ENCODE measurements around the gene LAMA5. TPM values are rescaled to one million over a fixed set of nuclear protein-coding genes. Genes with fewer than 3 reads are reported as not detected.
A peak's percentile ranks its signal among the peaks of the same experiment; 100 is the strongest.

LAMA5 gene
- total RNA-seq, 1 donor from 2014 or later: 12.1 TPM

DNA sequence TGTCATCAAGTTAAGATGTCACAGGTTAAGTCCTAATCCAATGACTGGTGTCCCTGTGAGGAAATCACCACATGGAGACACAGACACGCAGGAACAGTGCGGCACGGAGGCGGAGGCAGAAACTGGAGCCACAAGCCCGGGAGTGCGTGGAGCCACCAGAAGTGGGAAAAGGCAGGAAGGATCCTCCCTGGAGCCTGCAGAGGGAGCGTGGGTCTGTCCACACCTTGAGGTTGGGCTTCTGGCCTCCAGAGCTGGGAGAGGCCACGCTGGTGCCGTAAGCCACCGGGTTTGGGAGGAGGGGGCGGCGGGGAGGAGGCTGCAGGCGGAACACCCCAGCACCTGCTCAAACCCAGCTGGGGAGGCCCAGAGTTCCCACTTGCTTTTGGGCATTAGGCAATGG is 36.2 kb upstream of the LAMA5 start:
- Histone ChIP-seq H3K4me2 (no peak overlapping the region), H3K27ac (no peak overlapping the region), H3K36me3 (no peaks in the 10 kb centered on the region), H3K79me2 (ENCODE audit: low read depth) (no peaks in the 10 kb centered on the region), H3K4me1 (peaks cover 7% of the 10 kb centered on the region), H3K9ac (no peak overlapping the region), H3K9me3 (ENCODE audit: low read depth) (no peaks in the 10 kb centered on the region), H3K27me3 (peaks cover 10% of the 10 kb centered on the region), H2AFZ (replicated peaks) (no peak overlapping the region), H3F3A (ENCODE audit: low read depth) (peaks cover 3% of the 10 kb centered on the region), H3K4me3 (no peak overlapping the region), H4K20me1 (ENCODE audit: low read depth) (peaks cover 26% of the 10 kb centered on the region)
- Mint-ChIP-seq H3K4me3 (peak overlapping the region; percentile 5), H3K9me3 (no peaks in the 10 kb centered on the region), H3K27me3 (ENCODE audit: insufficient read depth, low read depth) (peaks cover 3% of the 10 kb centered on the region), H3K4me1 (peaks cover 15% of the 10 kb centered on the region), H3K27ac (no peak overlapping the region), H3K36me3 (peaks cover 7% of the 10 kb centered on the region)
- TF ChIP-seq, protein P1, sequence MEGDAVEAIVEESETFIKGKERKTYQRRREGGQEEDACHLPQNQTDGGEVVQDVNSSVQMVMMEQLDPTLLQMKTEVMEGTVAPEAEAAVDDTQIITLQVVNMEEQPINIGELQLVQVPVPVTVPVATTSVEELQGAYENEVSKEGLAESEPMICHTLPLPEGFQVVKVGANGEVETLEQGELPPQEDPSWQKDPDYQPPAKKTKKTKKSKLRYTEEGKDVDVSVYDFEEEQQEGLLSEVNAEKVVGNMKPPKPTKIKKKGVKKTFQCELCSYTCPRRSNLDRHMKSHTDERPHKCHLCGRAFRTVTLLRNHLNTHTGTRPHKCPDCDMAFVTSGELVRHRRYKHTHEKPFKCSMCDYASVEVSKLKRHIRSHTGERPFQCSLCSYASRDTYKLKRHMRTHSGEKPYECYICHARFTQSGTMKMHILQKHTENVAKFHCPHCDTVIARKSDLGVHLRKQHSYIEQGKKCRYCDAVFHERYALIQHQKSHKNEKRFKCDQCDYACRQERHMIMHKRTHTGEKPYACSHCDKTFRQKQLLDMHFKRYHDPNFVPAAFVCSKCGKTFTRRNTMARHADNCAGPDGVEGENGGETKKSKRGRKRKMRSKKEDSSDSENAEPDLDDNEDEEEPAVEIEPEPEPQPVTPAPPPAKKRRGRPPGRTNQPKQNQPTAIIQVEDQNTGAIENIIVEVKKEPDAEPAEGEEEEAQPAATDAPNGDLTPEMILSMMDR (IDR thresholded peaks at IDR 0.05): no peak
- TF ChIP-seq EZH2 (IDR thresholded peaks at IDR 0.05) (no peak), EZH2phosphoT487 (IDR thresholded peaks at IDR 0.05) (no peak)
- no peak for DNase-seq (ENCODE audit: low spot score)

DNA sequence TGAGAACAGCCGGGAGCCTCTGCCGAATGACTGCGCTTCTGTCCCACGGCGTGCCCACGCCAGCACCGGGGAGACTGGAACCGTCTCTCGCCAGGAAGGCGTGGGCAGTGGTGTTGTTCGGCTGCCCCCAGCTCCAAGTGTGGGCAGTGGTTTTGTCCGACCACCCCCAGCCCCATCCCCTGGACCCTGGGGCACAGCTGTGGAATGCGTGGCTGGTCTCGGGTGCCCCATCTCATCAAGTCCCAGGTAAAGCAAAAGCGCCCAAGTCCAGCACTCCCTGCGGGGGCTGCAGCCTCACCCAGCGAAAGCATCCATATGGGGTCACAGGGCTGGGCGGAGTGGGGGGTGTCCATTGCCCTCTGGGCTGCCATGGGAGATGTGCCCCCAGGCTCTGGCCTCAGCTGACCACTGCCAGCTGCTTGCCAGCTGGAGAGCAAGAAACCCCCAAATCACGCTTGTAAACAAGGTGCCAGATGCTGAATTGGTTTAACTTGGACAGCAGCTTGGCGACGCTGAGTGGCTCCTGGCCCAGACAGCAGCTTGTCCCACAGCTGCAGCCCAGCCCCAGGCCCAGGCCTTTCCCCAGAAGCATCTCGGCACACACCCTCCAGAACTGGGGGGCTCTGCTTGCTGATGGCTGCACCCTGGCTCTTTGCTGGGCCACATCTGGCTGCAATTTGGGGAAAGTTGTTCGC is 35.5 kb upstream of the LAMA5 start:
- Mint-ChIP-seq H3K36me3 (peaks cover 13% of the 10 kb centered on the region), H3K27me3 (ENCODE audit: insufficient read depth, low read depth) (no peaks in the 10 kb centered on the region), H3K27ac (no peak overlapping the region), H3K4me3 (no peak overlapping the region), H3K4me1 (peaks cover 12% of the 10 kb centered on the region), H3K9me3 (no peaks in the 10 kb centered on the region)
- no peaks in the 10 kb centered on the region for H3K36me3 ChIP-seq
- no peaks in the 10 kb centered on the region for H3K9me3 ChIP-seq (ENCODE audit: low read depth)
- H3K4me2 ChIP-seq: no peak overlapping the region
- peaks cover 3% of the 10 kb centered on the region for H3F3A ChIP-seq (ENCODE audit: low read depth)
- H3K79me2 ChIP-seq (ENCODE audit: low read depth): no peaks in the 10 kb centered on the region
- no peak overlapping the region for H3K9ac ChIP-seq
- H3K4me1 ChIP-seq: peaks cover 6% of the 10 kb centered on the region
- peaks cover 26% of the 10 kb centered on the region for H4K20me1 ChIP-seq (ENCODE audit: low read depth)
- peaks cover 2% of the 10 kb centered on the region for H3K27me3 ChIP-seq
- H2AFZ ChIP-seq (replicated peaks): no peak overlapping the region
- no peak for DNase-seq (ENCODE audit: low spot score)
- H3K27ac ChIP-seq: no peak overlapping the region
- TF ChIP-seq EZH2 (IDR thresholded peaks at IDR 0.05): no peak
- TF ChIP-seq, protein P1 (IDR thresholded peaks at IDR 0.05): no peak
- TF ChIP-seq EZH2phosphoT487 (IDR thresholded peaks at IDR 0.05): no peak
- no peak overlapping the region for H3K4me3 ChIP-seq

DNA sequence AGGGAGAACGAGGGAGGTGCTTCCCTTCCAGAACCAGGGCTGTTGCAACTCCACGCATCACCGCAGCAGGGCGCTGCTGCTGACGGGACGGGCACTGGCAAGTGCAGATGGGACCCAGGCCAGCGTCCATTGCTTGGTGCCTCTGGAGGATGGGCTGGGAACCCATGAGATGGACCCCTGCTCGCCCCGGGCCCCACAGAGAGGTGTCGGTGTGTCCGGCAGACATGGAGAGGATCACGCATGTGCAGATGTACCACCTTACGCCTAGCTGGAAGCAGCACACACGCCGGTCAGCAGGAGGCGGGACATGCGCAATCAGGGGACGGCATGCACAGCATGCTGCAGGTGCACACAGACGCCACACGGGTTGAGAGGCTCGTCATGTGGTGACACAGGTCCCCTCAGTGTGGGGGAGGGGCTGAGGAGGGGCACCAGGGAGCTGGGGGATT is 34.2 kb upstream of the LAMA5 start:
- Mint-ChIP-seq H3K27ac (no peak overlapping the region), H3K27me3 (ENCODE audit: insufficient read depth, low read depth) (no peaks in the 10 kb centered on the region), H3K4me3 (no peak overlapping the region), H3K9me3 (no peaks in the 10 kb centered on the region), H3K4me1 (peaks cover 12% of the 10 kb centered on the region), H3K36me3 (peaks cover 18% of the 10 kb centered on the region)
- Histone ChIP-seq H3K9ac (no peak overlapping the region), H3K27me3 (no peaks in the 10 kb centered on the region), H3K4me1 (peaks cover 2% of the 10 kb centered on the region), H3K27ac (no peak overlapping the region), H3K36me3 (no peaks in the 10 kb centered on the region), H4K20me1 (ENCODE audit: low read depth) (peaks cover 23% of the 10 kb centered on the region), H3F3A (ENCODE audit: low read depth) (peaks cover 3% of the 10 kb centered on the region), H3K4me3 (no peak overlapping the region), H3K4me2 (no peak overlapping the region), H2AFZ (replicated peaks) (no peak overlapping the region), H3K79me2 (ENCODE audit: low read depth) (no peaks in the 10 kb centered on the region), H3K9me3 (ENCODE audit: low read depth) (no peaks in the 10 kb centered on the region)
- TF ChIP-seq EZH2 (IDR thresholded peaks at IDR 0.05): no peak
- TF ChIP-seq, protein P1 (IDR thresholded peaks at IDR 0.05): peak; percentile 56
- peak; percentile 60 for DNase-seq (ENCODE audit: low spot score)

Measured in neural progenitor cell (in vitro differentiated cells).